HL-60 (cell line): ENCODE measurements around the gene DDAH1.

Experiments used
- GABPA ChIP-seq: IDR thresholded peaks from 2 replicates; pipeline ENCODE4 v1.6.1; 2012; ENCODE audit warnings: low read depth
- POLR2AphosphoS5 ChIP-seq: IDR thresholded peaks from 2 replicates; pipeline ENCODE4 v1.6.1; 2012; ENCODE audit warnings: low read depth
- TF ChIP-seq, protein P1 (sequence below): IDR thresholded peaks from one replicate; pipeline ENCODE4 v1.5.1; 2011; ENCODE audit warnings: low read length, control low read depth, inconsistent platforms; ENCODE audit not compliant: insufficient read depth
- TF ChIP-seq, protein P2 (sequence below): IDR thresholded peaks from 2 replicates; pipeline ENCODE4 v1.6.1; 2012; ENCODE audit warnings: low read depth; ENCODE audit not compliant: insufficient replicate concordance

DNA sequence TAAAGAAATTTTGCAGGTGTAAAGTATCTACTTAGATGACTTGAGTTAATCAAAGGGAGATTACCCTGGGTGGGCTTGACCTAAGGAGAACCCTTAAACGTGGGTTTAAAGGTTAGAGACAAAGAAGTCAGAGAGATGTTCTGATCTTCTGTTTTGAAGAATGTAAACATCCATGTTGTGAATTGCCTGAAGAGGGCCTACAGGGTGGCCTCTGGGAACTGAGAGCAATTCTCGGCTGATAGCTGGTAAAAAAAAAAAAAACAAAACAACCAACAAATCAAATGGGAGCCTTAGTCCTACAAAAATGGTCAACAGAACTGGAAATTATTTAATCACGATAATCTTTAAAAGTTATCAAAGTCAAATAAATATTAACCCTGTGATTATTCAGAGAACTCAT lies 99.1 kb downstream of the DDAH1 start:
- TF ChIP-seq, protein P1, sequence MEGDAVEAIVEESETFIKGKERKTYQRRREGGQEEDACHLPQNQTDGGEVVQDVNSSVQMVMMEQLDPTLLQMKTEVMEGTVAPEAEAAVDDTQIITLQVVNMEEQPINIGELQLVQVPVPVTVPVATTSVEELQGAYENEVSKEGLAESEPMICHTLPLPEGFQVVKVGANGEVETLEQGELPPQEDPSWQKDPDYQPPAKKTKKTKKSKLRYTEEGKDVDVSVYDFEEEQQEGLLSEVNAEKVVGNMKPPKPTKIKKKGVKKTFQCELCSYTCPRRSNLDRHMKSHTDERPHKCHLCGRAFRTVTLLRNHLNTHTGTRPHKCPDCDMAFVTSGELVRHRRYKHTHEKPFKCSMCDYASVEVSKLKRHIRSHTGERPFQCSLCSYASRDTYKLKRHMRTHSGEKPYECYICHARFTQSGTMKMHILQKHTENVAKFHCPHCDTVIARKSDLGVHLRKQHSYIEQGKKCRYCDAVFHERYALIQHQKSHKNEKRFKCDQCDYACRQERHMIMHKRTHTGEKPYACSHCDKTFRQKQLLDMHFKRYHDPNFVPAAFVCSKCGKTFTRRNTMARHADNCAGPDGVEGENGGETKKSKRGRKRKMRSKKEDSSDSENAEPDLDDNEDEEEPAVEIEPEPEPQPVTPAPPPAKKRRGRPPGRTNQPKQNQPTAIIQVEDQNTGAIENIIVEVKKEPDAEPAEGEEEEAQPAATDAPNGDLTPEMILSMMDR = no peak
- TF ChIP-seq, protein P2, sequence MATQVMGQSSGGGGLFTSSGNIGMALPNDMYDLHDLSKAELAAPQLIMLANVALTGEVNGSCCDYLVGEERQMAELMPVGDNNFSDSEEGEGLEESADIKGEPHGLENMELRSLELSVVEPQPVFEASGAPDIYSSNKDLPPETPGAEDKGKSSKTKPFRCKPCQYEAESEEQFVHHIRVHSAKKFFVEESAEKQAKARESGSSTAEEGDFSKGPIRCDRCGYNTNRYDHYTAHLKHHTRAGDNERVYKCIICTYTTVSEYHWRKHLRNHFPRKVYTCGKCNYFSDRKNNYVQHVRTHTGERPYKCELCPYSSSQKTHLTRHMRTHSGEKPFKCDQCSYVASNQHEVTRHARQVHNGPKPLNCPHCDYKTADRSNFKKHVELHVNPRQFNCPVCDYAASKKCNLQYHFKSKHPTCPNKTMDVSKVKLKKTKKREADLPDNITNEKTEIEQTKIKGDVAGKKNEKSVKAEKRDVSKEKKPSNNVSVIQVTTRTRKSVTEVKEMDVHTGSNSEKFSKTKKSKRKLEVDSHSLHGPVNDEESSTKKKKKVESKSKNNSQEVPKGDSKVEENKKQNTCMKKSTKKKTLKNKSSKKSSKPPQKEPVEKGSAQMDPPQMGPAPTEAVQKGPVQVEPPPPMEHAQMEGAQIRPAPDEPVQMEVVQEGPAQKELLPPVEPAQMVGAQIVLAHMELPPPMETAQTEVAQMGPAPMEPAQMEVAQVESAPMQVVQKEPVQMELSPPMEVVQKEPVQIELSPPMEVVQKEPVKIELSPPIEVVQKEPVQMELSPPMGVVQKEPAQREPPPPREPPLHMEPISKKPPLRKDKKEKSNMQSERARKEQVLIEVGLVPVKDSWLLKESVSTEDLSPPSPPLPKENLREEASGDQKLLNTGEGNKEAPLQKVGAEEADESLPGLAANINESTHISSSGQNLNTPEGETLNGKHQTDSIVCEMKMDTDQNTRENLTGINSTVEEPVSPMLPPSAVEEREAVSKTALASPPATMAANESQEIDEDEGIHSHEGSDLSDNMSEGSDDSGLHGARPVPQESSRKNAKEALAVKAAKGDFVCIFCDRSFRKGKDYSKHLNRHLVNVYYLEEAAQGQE = no peak
- TF ChIP-seq GABPA = no peak
- TF ChIP-seq POLR2AphosphoS5 = no peak
